Astrocyte (in vitro differentiated cells and primary cell): ENCODE results near the gene DZIP3.

Experiments used
- CTCF ChIP-seq: IDR thresholded peaks from 2 replicates; pipeline ENCODE4 v1.5.1; 2011; ENCODE audit warnings: low read depth, mild to moderate bottlenecking, inconsistent platforms, low read length, moderate library complexity; ENCODE audit not compliant: insufficient read depth
- EZH2 ChIP-seq: IDR thresholded peaks from 2 replicates; pipeline ENCODE4 v1.6.1; 2012; ENCODE audit warnings: mild to moderate bottlenecking, low read length, inconsistent platforms; ENCODE audit not compliant: insufficient read depth

DNA sequence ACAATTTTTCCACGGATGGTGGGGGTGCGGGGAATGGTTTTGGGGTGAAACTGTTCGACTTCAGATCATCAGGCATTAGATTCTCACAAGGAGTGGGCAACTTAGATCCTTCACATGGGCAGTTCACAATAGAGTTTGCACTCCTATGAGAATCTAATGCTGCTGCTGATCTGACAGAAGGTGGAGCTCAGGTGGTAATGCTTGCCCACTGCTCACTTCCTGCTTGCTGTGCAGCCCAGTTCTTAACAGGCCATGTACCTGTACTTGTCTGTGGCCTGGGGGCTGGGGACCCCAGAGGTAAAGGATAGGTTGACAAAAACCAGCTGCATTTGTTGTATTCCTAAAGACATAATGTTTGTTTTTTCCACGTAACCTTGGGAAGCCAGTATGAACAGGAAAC lies 16.0 kb downstream of the DZIP3 start:
- TF ChIP-seq CTCF: no peak
- TF ChIP-seq EZH2: no peak
